Activated CD4-positive, alpha-beta T cell treated with anti-CD3 and anti-CD28 coated beads, Interleukin-2, amount 50 U/mL, for 24 hours (primary cell): ENCODE measurements around the gene PPM1L.

ENCODE experiments used
- DNase-seq, 2 donors: peaks; one replicate each; pipeline ENCODE4 v3.0.0-alpha.2; 2020; ENCODE audit warnings: low read depth in 1 of 2, low spot score in 1 of 2

PPM1L gene

DNA sequence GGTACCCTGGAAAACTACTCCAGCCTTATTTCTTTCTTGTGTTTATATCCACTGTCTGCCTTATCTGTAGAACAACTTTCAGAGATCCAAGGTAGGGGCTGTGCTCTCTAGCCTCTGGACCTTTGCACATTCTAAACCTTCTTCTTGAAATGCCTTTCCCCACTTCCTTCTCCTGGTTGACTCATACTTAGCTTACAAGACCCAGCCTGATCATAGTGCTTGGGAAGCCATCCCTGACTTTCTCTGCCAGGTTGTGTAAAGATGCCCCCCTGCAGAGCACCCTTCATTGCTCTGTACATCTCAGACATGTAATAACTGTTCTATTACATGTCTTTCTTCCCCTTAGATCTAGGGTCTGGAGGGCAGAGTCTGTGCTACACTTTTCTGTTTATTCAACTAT, 50.1 kb downstream of the PPM1L start:
- no peak for DNase-seq

DNA sequence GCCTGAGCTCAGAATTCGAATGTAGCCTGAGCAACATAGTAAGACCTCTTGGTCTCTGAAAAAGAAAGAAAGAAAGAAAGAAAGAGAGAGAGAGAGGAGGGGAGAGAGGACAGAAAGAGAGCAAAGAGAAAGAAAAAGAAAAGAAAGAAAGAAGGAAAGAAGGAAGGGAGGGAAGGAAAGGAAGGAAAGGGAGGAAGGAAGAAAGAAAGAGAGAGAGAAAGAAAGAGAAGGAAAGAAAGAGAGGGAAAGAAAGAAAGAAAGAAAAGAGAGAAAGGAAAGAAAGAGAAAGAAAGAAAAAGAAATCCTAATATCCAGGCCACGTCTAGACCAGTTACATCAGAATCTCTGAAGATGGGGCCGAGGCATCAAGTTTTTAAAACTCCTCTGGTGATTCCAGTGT, 50.7 kb downstream of the PPM1L start:
- no peak for DNase-seq

DNA sequence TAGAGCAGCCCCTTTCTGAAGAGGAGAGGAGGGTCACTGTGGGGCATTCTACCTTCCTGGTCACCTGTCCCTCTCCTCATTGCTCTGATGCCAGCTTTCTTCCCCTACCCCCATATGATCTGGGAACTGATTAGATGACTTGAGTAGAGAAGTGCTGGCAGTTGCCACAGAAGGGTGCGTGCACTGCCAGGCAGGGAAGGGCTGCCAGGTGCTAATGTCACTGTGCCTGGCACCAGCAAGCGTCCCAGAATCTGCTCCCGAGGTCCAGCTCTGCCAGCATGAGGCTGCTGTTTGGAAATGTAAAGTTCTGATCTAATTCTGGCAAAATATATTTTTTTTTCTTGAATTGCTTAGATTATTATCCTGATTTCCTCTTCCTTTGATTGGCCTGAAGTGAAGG, 52.8 kb downstream of the PPM1L start:
- no peak for DNase-seq

DNA sequence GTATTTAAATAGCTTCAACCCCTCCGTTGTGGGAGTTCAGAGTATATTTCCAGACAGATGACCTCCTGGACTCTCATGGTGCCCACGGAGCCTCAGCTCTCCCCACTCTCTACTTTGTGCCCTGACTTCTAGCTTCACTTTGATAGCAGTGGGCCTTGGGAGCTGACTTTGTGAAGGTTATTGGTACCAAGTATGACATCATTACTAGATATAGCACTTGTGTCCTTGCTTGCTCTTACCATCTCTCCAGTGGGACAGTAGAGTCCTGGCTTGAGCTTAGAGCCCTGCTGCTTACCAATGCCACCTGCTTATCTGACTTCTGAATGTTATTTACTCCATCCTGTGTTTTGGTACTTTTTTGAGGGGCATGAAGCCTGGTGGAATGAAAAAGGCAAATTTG, 53.4 kb downstream of the PPM1L start:
- no peak for DNase-seq

DNA sequence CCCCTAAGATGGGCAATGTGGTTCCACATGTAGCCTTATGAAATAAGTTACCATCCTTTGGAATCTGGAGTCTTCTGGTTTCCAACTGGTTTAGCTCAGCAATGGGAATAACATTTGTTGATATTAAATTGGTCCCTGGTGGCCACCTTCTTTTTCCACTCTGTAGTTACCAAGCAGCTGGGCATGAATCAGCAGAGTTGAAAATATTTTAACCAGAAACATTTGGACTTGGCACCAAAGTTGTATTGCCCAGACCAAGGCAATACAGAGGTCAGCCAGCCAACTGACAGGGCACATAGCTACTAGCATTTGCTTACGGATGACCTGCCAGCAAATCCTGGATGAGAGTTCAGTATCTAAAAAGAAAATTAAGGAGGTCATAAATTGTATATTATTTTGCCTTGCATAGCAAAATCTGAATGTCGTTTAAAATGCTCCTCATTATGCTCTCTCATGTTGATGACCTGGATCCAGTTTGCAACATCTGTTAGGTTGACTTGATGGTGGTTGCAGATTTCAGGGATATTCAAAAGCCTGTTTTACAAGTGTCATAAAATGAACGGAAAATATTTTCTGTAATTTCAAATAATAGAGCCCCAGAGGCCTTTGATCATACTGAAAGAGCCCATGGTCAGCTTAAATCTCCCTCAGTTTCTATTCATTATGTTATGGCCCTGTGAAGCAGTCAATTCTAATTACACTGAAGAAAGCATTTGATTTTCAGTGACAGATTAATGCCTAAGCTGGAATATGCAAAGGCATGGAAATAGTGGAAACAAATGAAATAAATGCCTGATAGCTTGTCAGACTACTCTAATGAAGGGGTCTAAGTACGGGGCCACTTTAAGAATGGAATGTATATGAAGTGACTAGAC, 54.6 kb downstream of the PPM1L start:
- DNase-seq: no peak

DNA sequence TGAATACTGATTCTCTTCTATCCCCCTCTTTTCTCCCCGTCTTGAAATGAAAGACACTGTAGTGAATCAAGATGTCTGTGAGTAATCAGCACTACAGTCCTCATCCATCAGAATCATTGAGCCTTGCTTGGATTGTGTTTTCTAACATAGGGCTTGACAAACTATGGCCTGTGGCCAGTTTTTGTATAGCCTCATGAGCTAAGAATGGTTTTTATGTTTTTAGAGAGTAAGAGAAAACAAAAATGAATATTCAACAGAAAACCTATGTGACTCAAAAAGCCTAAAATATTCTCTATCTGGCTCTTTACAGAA, 55.2 kb downstream of the PPM1L start:
- no peak for DNase-seq

DNA sequence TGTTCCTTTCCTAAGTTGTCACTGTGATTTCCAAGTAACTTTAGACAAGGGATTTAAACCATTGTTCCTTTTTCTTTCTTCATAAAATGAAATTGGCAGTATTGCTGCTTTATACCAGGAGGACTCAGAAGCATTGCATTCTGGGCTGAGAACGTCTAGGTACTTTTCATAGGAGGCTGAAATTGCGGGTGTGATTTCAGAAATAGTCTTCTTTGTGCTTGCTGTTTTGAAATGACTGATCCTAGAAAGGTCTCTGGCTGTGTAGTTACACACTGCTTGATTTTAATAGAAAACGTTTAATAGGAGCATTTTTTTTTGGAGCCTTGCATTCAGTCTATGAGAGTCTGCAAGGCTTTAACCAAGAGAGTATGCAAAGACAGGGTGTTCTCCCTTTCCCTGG, 56.3 kb downstream of the PPM1L start:
- no peak for DNase-seq

DNA sequence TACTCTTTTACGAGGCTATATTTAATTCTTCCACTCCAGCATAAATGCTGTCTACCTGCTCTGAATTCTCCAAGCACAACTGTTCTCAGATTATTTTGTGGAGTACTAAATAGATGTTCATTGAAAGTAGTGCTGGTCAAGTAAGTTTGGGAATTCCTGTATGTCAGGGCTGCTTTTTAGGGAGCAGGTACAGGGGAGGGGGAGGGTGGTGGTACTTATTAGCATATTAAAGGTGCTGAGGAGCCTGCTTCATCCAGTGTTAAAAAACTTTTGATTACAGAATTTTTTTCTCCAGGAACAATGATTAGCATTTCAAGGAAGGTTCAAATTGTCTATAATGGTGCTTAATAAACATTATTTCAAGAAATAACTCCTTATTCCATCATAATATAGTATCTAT, 59.2 kb downstream of the PPM1L start:
- no peak for DNase-seq

DNA sequence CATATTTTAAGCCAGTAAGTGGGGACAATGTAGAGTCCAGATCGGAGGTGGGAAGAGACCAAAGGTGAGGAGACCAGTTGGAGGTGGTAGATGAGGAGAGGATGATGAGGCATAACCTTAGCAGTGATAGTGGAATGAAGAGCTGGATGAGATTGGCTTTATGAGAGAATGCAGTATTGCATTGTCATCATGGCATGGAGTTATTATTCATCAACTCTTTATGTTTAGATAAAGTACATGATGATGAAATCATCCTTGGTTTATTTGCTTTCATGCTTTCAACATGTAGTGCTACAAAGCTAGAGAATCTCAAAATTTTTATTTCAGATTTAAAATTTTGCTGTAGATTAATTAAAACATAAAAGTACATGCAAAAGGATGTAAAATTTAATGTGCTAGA, 64.0 kb downstream of the PPM1L start:
- no peak for DNase-seq

DNA sequence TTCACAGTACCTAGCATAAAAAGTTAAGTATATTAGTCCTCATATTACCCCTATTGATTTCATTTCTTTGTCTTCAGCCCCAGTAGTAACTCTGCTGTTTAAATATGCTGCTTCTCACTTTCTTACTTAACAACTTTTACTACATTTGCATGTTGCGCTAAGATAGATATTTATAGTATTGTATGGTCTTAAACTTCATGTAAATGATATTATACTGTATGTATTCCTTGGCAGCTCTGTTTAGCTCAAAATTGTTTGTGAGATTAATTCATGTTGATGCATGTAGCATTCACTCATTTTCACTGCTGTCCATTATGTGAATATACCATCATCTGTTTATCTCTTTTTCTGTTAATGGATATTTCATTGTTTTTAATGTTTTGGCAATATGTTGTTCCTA, 64.4 kb downstream of the PPM1L start:
- DNase-seq: no peak

DNA sequence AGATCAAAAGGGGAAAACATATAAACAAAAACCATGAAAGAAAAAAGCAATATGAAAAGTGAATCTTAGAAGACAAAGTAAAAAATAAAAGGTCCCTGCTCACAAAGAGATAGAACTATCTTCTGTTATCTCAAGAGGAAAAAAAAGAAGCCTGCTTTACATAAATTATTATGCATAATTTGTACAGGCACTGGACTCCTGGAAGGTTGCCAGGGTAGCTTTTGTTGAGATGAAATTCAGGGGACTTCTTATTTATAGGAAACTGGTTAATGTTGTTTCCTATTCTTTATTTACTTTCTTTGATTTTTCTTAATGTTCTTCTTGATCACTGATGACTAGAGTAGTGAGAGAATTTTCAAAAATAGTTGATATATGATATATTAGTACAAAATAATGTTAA, 66.9 kb downstream of the PPM1L start:
- no peak for DNase-seq

DNA sequence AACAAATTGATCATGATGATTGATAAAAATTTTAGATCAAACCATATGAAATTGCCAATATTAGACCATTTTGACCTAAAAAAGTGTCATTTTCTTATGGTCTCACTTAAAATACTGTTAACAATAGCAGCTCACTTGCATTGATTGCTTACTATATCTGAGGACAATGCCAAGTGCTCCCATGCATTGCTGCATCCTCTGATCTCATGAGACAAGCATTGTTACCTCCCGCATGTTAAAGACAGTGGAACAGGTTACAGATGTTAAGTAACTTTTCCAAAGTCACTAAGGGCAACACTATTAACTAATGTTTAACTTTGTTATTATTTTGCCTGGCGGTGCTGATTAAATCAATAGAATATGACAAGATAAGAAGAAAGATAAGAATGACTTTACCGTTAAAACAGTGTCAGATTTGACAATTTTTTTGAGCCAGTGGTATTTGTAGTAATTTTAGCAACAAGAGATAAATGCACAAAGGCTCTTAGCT, 69.3 kb downstream of the PPM1L start:
- DNase-seq: no peak

DNA sequence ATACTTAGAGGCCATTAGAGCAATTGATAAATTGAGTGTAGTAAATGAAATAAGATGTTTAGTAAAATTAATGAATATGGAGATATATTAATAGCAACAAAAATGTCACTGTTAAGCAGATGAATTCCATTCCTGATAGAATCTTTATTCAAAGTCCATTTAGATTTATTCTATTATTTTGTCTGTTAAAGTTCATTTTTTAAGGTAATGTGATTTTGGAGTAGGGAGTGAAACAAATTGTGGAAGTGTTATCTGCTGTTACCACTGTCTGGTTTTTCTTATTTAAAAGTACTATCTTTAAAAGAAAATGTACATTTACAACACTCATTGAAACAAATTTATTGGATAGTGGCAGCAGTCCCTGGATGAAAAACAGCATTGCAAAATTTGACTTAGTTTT, 70.4 kb downstream of the PPM1L start:
- DNase-seq: no peak

DNA sequence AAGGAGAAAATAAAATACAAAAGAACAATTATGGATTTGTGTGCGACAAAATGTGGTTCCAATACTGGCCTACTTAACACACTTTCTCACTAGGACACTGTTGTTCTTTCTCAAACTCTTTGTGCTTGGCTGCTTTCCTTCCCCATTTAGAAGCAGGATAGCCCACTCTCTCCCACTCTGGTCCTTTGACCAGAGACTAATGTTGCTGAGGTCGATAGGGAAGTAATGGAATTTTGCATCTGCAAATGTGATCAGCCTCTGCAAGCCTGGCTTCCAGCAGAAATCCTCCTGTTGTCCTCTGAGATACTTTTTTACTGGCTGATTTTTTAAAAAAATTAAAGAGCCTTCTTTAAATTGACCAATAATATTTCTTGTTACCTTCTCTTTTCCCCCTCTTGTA, 71.0 kb downstream of the PPM1L start:
- DNase-seq: no peak

DNA sequence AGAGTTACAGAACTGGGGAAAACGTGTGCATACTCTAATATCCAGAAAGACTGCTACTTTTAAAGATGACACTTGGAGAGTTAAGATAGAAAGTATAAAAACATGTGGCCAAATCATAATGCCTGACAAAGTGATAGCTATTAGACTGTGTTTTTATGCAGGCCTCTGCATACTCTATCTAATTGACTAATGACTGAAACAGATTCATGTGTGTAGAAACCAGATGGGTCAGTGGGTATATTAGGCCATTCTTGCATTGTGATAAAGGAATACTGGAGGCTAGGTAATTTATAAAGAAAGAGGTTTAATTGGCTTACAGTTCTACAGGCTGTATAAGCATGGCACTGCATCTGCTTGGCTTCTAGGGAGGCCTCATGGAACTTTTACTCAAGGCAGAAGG, 71.5 kb downstream of the PPM1L start:
- no peak for DNase-seq

DNA sequence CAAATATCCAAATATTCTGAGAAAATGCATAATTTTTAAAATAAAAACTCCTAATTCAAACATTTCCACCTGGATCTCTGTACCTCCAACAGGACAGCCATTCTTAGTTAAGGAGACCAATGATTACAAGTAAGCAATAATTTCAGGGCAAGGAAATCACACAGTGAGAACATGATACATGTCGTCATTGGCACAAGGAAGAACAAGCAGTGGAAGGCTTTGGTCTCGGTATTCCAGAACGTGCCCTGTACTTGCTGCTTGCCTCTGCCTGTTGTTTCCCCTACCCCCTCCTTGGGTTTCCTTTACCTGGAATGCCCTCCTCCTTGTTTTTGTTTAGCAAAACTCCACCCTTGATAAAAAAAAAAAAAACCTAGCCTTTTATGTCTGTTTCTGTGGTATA, 72.8 kb downstream of the PPM1L start:
- DNase-seq: no peak

DNA sequence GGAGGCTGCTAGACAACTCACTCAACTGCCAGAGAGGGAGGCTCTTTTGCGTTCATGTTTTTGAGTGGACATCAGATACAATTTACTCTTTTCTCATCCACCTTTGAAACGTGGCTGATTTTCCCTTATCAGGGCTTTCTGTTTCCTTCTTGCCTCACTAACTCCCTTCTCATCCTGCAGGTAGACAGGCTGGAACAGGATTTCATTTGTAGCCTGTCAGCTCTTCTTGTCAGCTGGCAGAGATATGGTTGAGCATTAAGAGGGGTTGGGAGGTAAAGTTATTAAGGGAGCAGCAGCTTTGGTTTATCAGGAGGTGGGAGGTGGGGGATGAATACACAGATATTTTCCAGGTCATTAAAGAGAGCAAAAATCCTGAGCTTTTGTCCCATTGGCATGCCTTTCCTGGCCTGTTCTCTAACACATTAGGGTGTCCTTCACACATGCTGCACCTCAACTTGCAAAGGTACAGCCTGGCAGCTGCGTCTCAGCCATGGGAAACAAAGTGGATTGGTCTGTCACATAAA, 73.5 kb downstream of the PPM1L start:
- DNase-seq: no peak

DNA sequence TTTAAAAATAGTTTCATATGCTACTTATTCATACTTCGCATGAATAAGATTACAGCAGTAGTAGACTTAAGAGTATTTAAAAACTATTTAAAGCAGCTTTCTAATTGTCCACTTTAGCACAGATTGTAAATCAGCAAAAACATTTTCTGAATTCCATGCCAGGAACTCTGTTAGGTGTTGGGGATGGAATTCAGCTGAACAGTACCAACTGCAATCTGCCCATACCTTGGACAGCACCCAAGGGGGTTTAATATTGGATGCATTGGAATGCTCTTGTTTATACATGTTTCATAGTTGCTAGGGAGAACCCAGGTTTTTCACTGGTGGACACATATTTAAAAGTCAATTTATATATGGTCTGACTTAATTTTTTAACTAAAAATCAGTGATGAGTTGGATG, 74.8 kb downstream of the PPM1L start:
- DNase-seq: no peak

DNA sequence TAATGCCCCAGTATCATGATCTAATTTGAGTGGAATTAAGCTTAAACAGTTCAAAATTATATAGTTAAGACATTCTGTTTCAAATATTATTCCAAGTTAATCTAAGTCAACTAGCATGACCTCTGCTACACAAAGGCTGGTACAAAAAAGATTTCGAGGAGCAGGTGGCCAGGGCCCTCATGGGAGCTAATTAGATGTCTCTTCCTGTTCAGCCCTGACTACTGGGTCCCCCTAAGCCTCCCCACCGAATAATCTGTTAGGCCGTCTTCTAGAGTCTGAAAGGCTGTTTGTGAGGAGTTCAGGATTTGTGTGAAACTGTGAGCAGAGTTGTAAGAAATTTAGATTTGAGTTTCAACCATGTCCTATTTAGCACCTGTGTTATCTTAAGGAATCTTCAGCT, 75.4 kb downstream of the PPM1L start:
- no peak for DNase-seq

DNA sequence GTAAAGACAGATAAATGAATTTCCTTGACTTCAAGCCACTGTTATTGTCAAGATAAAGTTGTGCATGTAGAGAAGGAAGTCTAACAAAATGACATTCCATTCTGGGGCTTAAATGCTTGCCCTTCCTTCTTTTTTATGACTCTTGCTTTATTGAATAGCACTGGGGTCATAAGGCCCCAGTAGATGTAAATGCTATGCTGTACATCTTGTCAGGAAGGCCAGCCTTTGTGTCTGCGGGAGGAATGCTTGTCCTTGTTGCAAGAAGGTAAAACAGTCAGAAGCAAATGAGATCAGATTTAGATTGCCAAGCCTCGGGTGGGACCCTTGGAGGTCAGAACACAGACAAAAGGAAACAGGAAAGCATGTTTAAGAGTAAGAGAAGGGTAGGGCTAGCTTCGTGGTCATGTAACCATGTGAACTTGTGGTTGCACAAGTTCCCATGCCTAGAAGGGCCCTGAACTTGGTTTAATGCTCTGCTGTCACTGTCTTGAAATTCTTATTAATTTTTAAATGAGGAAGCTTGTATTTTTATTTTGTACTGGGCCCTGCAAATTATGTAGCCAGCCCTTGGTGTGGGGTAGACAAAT, 81.5 kb downstream of the PPM1L start:
- DNase-seq: no peak

DNA sequence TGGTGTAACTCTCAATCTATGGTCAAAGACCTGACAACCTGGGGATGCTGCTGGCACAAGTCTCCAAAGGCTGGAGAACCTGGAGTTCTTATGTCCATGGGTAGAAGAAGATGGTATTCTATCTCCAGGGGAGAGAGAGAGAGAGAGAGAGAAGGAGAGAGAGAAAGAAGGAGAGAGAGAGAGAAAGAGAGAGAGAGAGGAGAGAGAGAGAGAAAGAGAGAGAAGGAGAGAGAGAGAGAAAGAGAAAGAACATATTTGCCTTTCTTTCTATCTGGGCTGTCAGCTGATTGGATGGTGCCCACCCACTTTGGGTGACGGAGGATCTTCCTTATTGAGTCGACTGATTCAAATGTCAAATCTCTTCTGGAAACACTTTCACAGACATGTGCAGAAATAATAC, 84.6 kb downstream of the PPM1L start:
- DNase-seq: no peak

DNA sequence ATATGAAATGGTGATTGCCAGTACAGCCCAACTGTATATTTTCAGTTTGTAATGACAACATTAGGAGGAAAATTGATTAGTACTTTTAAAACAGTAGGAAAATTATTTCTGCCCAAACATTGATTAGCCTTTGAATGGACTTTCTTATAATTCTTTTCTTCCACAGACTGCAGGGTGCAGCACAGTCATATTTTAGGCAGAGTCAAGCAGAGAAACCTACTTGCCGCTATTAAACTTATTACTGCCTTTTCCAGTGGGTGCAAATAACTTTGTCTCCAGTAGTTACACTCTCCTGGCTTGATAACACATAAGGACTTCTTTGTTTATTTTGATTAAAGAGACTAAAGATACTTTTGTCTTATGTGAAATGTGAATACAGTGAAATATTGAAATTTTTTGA, 85.4 kb downstream of the PPM1L start:
- DNase-seq: no peak
